Measurements from ENCODE around the gene RPS6KC1. TPM values are rescaled to one million over a fixed set of nuclear protein-coding genes. Genes with fewer than 3 reads are reported as not detected.
A peak's percentile ranks its signal among the peaks of the same experiment; 100 is the strongest.

The RPS6KC1 gene
- total and polyA plus RNA-seq, 2 donors (not counting 3 experiments of a cell fraction or from before 2014, with no cell fraction given), result 5.1 to 18.6 TPM

DNA sequence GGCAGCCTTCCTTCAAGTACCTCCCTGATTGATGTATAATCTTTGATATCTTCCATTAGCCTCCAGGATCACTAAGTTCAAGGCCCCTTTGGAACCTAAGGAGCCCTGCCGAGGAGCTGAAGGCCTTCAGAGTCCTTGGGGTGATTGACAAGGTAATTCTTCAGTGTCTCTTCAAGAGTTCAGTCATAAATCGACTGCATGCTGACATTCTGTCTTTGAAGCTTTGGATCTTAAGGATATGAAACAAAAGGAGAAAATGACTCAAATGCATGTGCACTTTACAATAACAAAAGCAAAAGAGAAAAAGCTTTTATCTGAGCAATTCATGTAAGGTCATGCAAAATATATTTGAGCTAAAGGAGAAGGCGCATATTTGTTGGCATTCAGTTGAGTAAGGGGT is 125.3 kb downstream of the RPS6KC1 start:
- H3K4me1 ChIP-seq (ENCODE audit: control insufficient read depth, extremely low read depth, insufficient read depth, low read length), result no peaks in the 10 kb centered on the region
- H4K20me1 ChIP-seq (replicated peaks; ENCODE audit: control insufficient read depth, extremely low read depth, insufficient read depth, low read length), result no peaks in the 10 kb centered on the region
- H3K9me1 ChIP-seq (replicated peaks; ENCODE audit: control insufficient read depth, extremely low read depth, insufficient read depth, low read length), result no peaks in the 10 kb centered on the region
- no peak for FAIRE-seq
- dilution Hi-C loops (cut with MboI; ENCODE audit: extremely low pct_ligation_motif_present, low sequenced_read_pairs) (no loop called here), intact Hi-C loops (cut with micrococcal nuclease) (no loop called here)
- H3K9ac ChIP-seq (replicated peaks; ENCODE audit: extremely low read depth, insufficient read depth, low read length), result no peak overlapping the region
- ChIA-PET POLR2A (no interaction called here), CTCF (interaction anchor here (1.3 to 2.3 kb wide), 2 partner anchors 10 to 14 kb away, joined by 3 to 12 read pairs; no protein-coding TSS in a partner anchor)
- H3K36me3 ChIP-seq (ENCODE audit: control insufficient read depth in 2 of 2, extremely low read depth in 1 of 2, insufficient read depth in 2 of 2, low read length in 2 of 2), result no peaks in the 10 kb centered on the region
- no peak overlapping the region for H3K4me2 ChIP-seq (ENCODE audit: insufficient read depth, low read length)
- H3K27ac ChIP-seq (ENCODE audit: insufficient read depth, low read depth, low read length), result no peak overlapping the region
- no peaks in the 10 kb centered on the region for H3K9me3 ChIP-seq (replicated peaks; ENCODE audit: control insufficient read depth, insufficient read depth, low read length)
- H2AFZ ChIP-seq (ENCODE audit: low read depth, low read length), result no peak overlapping the region
- H3K27me3 ChIP-seq (ENCODE audit: control insufficient read depth in 2 of 2, insufficient read depth in 2 of 2, low read length in 2 of 2), result no peaks in the 10 kb centered on the region
- H3K4me3 ChIP-seq (replicated peaks in 1 of 3; ENCODE audit: insufficient read depth in 1 of 3, low read depth in 1 of 3, low read length in 3 of 3), result no peak overlapping the region
- DNase-seq (ENCODE audit: low read depth, low spot score), result peak; percentile 12
- H3K79me2 ChIP-seq (ENCODE audit: control insufficient read depth, insufficient read depth, low read length), result no peaks in the 10 kb centered on the region
- BruUV-seq (replicated peaks), result no TSS peak
- no peak for TF ChIP-seq FOS (IDR thresholded peaks at IDR 0.05; ENCODE audit: borderline replicate concordance, insufficient read depth, low read length)
- no peak for TF ChIP-seq EZH2 (IDR thresholded peaks at IDR 0.05; ENCODE audit: borderline replicate concordance, low read depth, low read length, severe bottlenecking)
- TF ChIP-seq, protein P1, sequence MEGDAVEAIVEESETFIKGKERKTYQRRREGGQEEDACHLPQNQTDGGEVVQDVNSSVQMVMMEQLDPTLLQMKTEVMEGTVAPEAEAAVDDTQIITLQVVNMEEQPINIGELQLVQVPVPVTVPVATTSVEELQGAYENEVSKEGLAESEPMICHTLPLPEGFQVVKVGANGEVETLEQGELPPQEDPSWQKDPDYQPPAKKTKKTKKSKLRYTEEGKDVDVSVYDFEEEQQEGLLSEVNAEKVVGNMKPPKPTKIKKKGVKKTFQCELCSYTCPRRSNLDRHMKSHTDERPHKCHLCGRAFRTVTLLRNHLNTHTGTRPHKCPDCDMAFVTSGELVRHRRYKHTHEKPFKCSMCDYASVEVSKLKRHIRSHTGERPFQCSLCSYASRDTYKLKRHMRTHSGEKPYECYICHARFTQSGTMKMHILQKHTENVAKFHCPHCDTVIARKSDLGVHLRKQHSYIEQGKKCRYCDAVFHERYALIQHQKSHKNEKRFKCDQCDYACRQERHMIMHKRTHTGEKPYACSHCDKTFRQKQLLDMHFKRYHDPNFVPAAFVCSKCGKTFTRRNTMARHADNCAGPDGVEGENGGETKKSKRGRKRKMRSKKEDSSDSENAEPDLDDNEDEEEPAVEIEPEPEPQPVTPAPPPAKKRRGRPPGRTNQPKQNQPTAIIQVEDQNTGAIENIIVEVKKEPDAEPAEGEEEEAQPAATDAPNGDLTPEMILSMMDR (IDR thresholded peaks at IDR 0.05; ENCODE audit: extremely low read depth in 1 of 2, insufficient read depth in 1 of 2, low read depth in 1 of 2, low read length in 2 of 2), result no peak
- TF ChIP-seq GATA2 (IDR thresholded peaks at IDR 0.05; ENCODE audit: insufficient read depth, insufficient read length, low read depth, low read length), result no peak
- TF ChIP-seq, protein P2, sequence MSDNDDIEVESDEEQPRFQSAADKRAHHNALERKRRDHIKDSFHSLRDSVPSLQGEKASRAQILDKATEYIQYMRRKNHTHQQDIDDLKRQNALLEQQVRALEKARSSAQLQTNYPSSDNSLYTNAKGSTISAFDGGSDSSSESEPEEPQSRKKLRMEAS (IDR thresholded peaks at IDR 0.05; ENCODE audit: insufficient read depth, insufficient read length), result no peak
- TF ChIP-seq MYC (IDR thresholded peaks at IDR 0.05; ENCODE audit: low read depth, low read length), result no peak
- no peak for TF ChIP-seq JUN (IDR thresholded peaks at IDR 0.05; ENCODE audit: borderline replicate concordance, insufficient read depth, insufficient read length, low read depth)
- no peak for TF ChIP-seq POLR2A (IDR thresholded peaks at IDR 0.05; ENCODE audit: low read depth, low read length)
- no peak for TF ChIP-seq POLR2AphosphoS5 (IDR thresholded peaks at IDR 0.05; ENCODE audit: insufficient read depth, low read depth, low read length)

Data from endothelial cell of umbilical vein (primary cell).